ENCODE measurements around the gene CACNA1B. TPM values are rescaled to one million over a fixed set of nuclear protein-coding genes. Genes with fewer than 3 reads are reported as not detected.
"Not testable (repeated sequence)": the region's sequence is repeated elsewhere in the genome, so short reads cannot be mapped to it uniquely, and the experiment has no call there.

The CACNA1B gene
- total and polyA plus RNA-seq, 9 of the 15 experiments (the other 6 are each of a cell fraction or from before 2014, with no cell fraction given) = 0.01 to 0.04 TPM; not detected in 7

DNA sequence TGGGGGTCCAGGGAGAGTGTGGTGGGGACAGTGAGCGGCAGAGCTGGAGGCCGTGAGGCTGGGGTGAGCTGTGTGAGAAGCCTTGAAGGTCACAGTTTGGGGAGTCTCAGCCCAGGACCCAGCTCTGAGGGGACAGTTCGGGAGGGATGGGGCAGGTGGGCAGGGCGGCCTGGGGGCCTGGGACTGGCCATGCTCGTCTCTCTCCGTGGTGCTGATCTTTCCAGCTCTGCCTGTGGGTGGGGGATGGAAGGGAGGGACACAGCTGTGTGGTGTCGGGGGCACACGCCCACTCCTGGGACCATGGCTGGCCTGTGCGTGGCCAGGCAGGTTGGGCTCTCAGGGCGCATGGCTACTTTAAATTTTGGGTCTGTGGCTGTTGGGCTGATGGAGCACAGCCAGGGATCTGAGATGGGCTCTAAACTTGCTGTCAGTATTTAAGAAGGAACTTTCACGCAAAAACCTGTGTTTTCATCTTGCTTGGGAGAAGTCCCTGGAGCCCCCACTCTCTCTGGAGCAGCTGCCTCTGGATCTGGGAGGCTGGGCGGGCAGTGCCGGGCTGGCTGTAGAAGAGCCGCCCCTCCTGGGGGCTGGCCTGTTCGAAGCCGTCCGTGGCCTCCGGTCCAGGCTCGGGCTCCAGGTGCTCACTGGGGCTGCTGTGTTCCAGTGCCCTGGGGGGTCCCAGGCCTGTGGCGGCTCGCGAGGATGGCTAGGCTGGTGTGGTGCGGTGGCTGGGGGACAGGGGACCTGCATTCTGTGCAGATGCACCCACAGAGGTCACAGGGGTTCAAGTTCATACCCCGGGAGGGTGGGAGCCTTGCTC, 13.4 kb downstream of the CACNA1B start:
- peaks cover 9 to 31% of the 10 kb centered on the region in 2 experiments for H3K27me3 ChIP-seq (ENCODE audit: control insufficient read depth in 2 of 2, insufficient read depth in 2 of 2, low read length in 2 of 2)
- CTCF ChIA-PET (ENCODE audit: low intra/inter-chr PET ratio); BruUV-seq (replicated peaks); POLR2A ChIA-PET; H3K4me1 ChIP-seq (replicated peaks in 1 of 2; ENCODE audit: control insufficient read depth in 2 of 2, insufficient read depth in 2 of 2, low read length in 2 of 2); in situ Hi-C loops (cut with MboI); H3K9me1 ChIP-seq (ENCODE audit: control insufficient read depth, insufficient read depth, low read length); H2AFZ ChIP-seq (ENCODE audit: low read depth, low read length); H3K4me2 ChIP-seq (ENCODE audit: insufficient read depth, low read length); H4K20me1 ChIP-seq (replicated peaks; ENCODE audit: control insufficient read depth, insufficient read depth, low read length); H3K36me3 ChIP-seq (ENCODE audit: control insufficient read depth, insufficient read depth, low read length); H3K27ac ChIP-seq (ENCODE audit: extremely low read depth, low read depth, low read length); H3K9me3 ChIP-seq (replicated peaks; ENCODE audit: control insufficient read depth, insufficient read depth, low read depth, low read length); DNase-seq (ENCODE audit: extremely low read depth in 1 of 4, low spot score in 3 of 4); H3K79me2 ChIP-seq (ENCODE audit: control insufficient read depth, insufficient read depth, low read length); FAIRE-seq; intact Hi-C loops (cut with micrococcal nuclease); H3K4me3 ChIP-seq; H3K9ac ChIP-seq (ENCODE audit: insufficient read depth in 1 of 2, low read depth in 2 of 2, low read length in 2 of 2): not testable (repeated sequence)
- WGBS (ENCODE audit: insufficient coverage, low coverage, missing lambda C conversion rate) = 2% methylated on average over 13 of the region's 24 CpGs
- TF ChIP-seq, protein P1, sequence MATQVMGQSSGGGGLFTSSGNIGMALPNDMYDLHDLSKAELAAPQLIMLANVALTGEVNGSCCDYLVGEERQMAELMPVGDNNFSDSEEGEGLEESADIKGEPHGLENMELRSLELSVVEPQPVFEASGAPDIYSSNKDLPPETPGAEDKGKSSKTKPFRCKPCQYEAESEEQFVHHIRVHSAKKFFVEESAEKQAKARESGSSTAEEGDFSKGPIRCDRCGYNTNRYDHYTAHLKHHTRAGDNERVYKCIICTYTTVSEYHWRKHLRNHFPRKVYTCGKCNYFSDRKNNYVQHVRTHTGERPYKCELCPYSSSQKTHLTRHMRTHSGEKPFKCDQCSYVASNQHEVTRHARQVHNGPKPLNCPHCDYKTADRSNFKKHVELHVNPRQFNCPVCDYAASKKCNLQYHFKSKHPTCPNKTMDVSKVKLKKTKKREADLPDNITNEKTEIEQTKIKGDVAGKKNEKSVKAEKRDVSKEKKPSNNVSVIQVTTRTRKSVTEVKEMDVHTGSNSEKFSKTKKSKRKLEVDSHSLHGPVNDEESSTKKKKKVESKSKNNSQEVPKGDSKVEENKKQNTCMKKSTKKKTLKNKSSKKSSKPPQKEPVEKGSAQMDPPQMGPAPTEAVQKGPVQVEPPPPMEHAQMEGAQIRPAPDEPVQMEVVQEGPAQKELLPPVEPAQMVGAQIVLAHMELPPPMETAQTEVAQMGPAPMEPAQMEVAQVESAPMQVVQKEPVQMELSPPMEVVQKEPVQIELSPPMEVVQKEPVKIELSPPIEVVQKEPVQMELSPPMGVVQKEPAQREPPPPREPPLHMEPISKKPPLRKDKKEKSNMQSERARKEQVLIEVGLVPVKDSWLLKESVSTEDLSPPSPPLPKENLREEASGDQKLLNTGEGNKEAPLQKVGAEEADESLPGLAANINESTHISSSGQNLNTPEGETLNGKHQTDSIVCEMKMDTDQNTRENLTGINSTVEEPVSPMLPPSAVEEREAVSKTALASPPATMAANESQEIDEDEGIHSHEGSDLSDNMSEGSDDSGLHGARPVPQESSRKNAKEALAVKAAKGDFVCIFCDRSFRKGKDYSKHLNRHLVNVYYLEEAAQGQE (IDR thresholded peaks at IDR 0.05; ENCODE audit: borderline replicate concordance) = peak; percentile 44
- TF ChIP-seq, protein P1 (CRISPR knock-in tag; IDR thresholded peaks at IDR 0.05; ENCODE audit: low read depth) = not testable (repeated sequence)
- ATAC-seq = peak; percentile 56
